Chondrocyte (in vitro differentiated cells): Measurements from ENCODE around the gene AIF1L. TPM values are rescaled to one million over a fixed set of nuclear protein-coding genes. Genes with fewer than 3 reads are reported as not detected.

Source experiments
- DNase-seq: peaks from one replicate; pipeline ENCODE4 v3.0.0; 2021; ENCODE audit warnings: mixed read lengths, low spot score
- H3K27ac Mint-ChIP-seq: one replicate; pipeline ENCODE4 v1.8.0; 2021; ENCODE audit warnings: mild to moderate bottlenecking, moderate library complexity, mixed read lengths; ENCODE audit not compliant: unreplicated experiment
- H3K27me3 Mint-ChIP-seq: 2 replicates; pipeline ENCODE4 v1.8.0; 2021; ENCODE audit warnings: low read depth, mixed read lengths
- H3K36me3 Mint-ChIP-seq: 2 replicates; pipeline ENCODE4 v1.8.0; 2021; ENCODE audit warnings: low read depth, mixed read lengths
- H3K4me1 Mint-ChIP-seq: 2 replicates; pipeline ENCODE4 v1.8.0; 2021; ENCODE audit warnings: low read depth, mild to moderate bottlenecking, mixed read lengths
- H3K4me3 Mint-ChIP-seq: one replicate; pipeline ENCODE4 v1.8.0; 2021; ENCODE audit warnings: mild to moderate bottlenecking, moderate library complexity, mixed read lengths; ENCODE audit not compliant: unreplicated experiment
- H3K9me3 Mint-ChIP-seq: 2 replicates; pipeline ENCODE4 v1.8.0; 2021; ENCODE audit warnings: low read depth, mixed read lengths
- CTCF ChIP-seq: fragments of 200-600 bp; sonication (generic); IDR thresholded peaks from 2 replicates; pipeline ENCODE4 v1.5.0; 2021; ENCODE audit warnings: antibody characterized with exemption, mild to moderate bottlenecking, moderate library complexity
- long read RNA-seq: library from polyadenylated mRNA; stranded (forward); transcript quantifications from one replicate; pipeline ENCODE4 v2.0.0, GENCODE V29; 2021
- total RNA-seq: library from RNA; stranded (reverse); gene quantifications from 3 replicates; pipeline ENCODE4 v1.2.1, GENCODE V29; 2021

The AIF1L gene
- total RNA-seq: 4.1 to 33.1 TPM (median 30.1 TPM) in 3 replicates
- long read RNA-seq, transcript AIF1L-201 (6 exons, 3,364 nt): major isoform, 39 of 55 reads
- long read RNA-seq, partial matches to known transcripts: 0 of 55 reads
- long read RNA-seq, other reads (novel, unspliced or antisense): 12 of 55 reads

- DNase-seq: no peak
- peaks cover 6% of the 10 kb centered on the region for H3K27me3 Mint-ChIP-seq
- H3K4me3 Mint-ChIP-seq: peak within 1 kb of the TSS; percentile 71
- TF ChIP-seq CTCF: peak; percentile 46
- H3K36me3 Mint-ChIP-seq: no peaks in the 10 kb centered on the region
- H3K27ac Mint-ChIP-seq: no peak within 1 kb of the TSS
- H3K9me3 Mint-ChIP-seq: no peaks in the 10 kb centered on the region
- peaks cover 44% of the 10 kb centered on the region for H3K4me1 Mint-ChIP-seq
These were observed at the start of gene AIF1L for GRCh38 chr9:131096269-131097125. Gene AIF1L (plus strand): TSS chr9:131096531. CDS start chr9:131096630, 99 bp downstream.

DNA sequence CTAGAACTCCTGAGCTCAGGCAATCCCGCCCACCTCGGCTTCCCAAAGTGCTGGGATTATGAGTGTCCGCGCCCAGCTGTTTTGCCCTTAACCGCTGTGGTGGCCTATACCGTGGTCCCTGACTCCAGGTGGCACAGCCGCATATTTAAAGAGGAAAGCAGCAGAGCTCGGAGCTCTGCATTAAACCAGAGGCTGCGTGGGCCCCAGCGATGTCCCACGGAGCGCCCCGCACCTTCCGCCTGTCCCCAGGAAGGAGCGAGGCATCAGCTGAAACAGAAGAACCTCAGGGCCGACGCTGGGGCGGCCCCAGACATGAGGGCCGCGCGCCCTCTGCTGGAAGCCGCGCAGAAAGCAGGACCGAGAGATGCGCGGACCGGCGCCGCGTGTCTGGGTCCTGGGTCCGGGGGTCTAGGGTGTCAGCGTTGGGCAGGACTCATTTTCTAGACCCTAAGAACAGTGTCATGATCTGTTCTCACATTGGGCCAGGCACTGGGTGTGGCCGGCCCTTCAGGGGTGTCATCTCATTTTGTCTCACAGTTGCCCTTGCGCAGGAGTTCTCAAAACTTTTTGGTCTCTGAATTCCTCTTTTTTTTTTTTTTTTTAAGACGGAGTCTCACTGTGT lies 49.6 kb upstream of the AIF1L start:
- Mint-ChIP-seq H3K4me3 (no peak overlapping the region), H3K9me3 (peaks cover 3% of the 10 kb centered on the region), H3K36me3 (no peaks in the 10 kb centered on the region), H3K27ac (no peak overlapping the region), H3K4me1 (peaks cover 5% of the 10 kb centered on the region), H3K27me3 (no peaks in the 10 kb centered on the region)
- DNase-seq: no peak
- peak; percentile 98 for TF ChIP-seq CTCF

GRCh38 chr9:131048332-131048731 lies 48.0 kb upstream of the AIF1L start:
- Mint-ChIP-seq H3K36me3 (no peaks in the 10 kb centered on the region), H3K27ac (no peak overlapping the region), H3K9me3 (peaks cover 3% of the 10 kb centered on the region), H3K4me1 (peaks cover 5% of the 10 kb centered on the region), H3K27me3 (no peaks in the 10 kb centered on the region), H3K4me3 (no peak overlapping the region)
- DNase-seq: no peak
- no peak for TF ChIP-seq CTCF

DNA sequence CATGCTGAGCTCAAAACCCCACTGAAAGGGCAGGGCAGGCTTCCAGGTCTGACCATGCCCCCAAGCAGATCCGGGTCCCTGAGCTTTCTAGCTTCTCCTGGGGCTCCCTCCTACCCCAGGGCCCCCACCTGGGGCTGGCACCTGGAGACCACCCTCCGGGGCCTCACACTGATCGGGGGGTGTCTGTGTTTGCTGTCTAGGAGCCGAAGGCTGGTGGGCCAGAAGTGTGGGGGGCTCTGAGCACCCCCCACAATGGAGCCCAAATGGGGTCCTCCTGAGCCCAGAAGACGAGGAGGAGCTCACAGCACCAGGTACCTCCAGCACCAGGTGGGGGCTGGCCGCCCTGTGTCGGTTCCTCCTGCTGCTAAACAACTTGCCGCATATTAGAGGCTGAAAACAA lies 47.5 kb upstream of the AIF1L start:
- Mint-ChIP-seq H3K4me3 (no peak overlapping the region), H3K4me1 (peaks cover 5% of the 10 kb centered on the region), H3K36me3 (no peaks in the 10 kb centered on the region), H3K27me3 (no peaks in the 10 kb centered on the region), H3K27ac (no peak overlapping the region), H3K9me3 (peaks cover 3% of the 10 kb centered on the region)
- DNase-seq: no peak
- TF ChIP-seq CTCF: no peak
